ENCODE results near the gene CRIM1. TPM values are rescaled to one million over a fixed set of nuclear protein-coding genes. Genes with fewer than 3 reads are reported as not detected.

Gene CRIM1
- total RNA-seq, 1 experiment from 2014 or later, result 133 TPM

GRCh38 chr2:36427790-36428243 lies 72.2 kb downstream of the CRIM1 start:
- intact Hi-C loops (cut with micrococcal nuclease; ENCODE audit: unreplicated experiment), result no loop called here
- no TSS peak for BruUV-seq (replicated peaks)
- peaks cover 11% of the 10 kb centered on the region; the same call in 1 of the 2 replicates for H3K4me1 ChIP-seq (replicated peaks; ENCODE audit: insufficient read depth)
- peak overlapping the region; percentile 31; the same call in 1 of the 2 replicates for H3K27ac ChIP-seq
- no peak overlapping the region for H2AFZ ChIP-seq
- H3K9me3 ChIP-seq (ENCODE audit: insufficient read depth, low read depth), result no peaks in the 10 kb centered on the region
- H3K9me2 ChIP-seq (ENCODE audit: insufficient read depth), result no peaks in the 10 kb centered on the region
- no peak overlapping the region for H3K4me2 ChIP-seq
- H4K20me1 ChIP-seq (ENCODE audit: insufficient read depth), result no peaks in the 10 kb centered on the region
- peaks cover 7% of the 10 kb centered on the region; the same call in 1 of the 2 replicates for H3F3A ChIP-seq (ENCODE audit: insufficient read depth, low read depth)
- ChIA-PET POLR2A (ENCODE audit: unreplicated experiment) (interaction anchor here (0.6 kb wide), 1 partner anchor 61 kb away, joined by 4 read pairs; no protein-coding TSS in a partner anchor), CTCF (no interaction called here)
- no peak overlapping the region for H3K4me3 ChIP-seq
- TF ChIP-seq EZH2 (IDR thresholded peaks at IDR 0.05; ENCODE audit: low read depth) (no peak), CTCF (conservative IDR thresholded peaks at IDR 0.05) (no peak)
- H3K79me2 ChIP-seq (ENCODE audit: low read depth), result peaks cover 71% of the 10 kb centered on the region
- no peaks in the 10 kb centered on the region for H3K27me3 ChIP-seq (ENCODE audit: insufficient read depth, low read depth)
- peak in 1 of 2 experiments; percentile 67 for DNase-seq
- no peaks in the 10 kb centered on the region for H3K36me3 ChIP-seq (ENCODE audit: low read depth)

DNA sequence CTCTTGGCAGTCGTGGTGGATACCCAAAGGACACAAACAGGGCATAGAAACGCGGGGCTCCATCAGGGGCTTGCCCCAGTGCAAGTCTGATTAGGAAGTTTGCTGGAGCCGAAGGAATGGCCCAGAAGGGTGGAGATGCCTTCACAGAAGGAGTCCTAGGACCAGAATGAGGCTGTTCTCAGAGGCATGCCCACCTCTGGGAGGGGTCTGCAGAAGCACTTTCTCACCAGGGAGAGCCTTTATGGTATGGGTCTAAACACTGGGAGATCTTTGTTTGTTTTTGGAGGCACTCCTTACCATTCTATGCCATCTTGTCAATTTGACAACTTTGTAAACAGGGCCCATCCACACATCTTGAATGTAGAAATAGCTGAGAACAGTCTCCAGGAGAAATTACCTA lies 75.0 kb downstream of the CRIM1 start:
- H3K79me2 ChIP-seq (ENCODE audit: low read depth), result peaks cover 71% of the 10 kb centered on the region
- H2AFZ ChIP-seq, result no peak overlapping the region
- no peaks in the 10 kb centered on the region for H3K9me3 ChIP-seq (ENCODE audit: insufficient read depth, low read depth)
- H3K9me2 ChIP-seq (ENCODE audit: insufficient read depth), result no peaks in the 10 kb centered on the region
- H3K36me3 ChIP-seq (ENCODE audit: low read depth), result no peaks in the 10 kb centered on the region
- intact Hi-C loops (cut with micrococcal nuclease; ENCODE audit: unreplicated experiment), result no loop called here
- ChIA-PET CTCF (no interaction called here), POLR2A (ENCODE audit: unreplicated experiment) (no interaction called here)
- BruUV-seq (replicated peaks), result no TSS peak
- H3K4me3 ChIP-seq, result no peak overlapping the region
- TF ChIP-seq EZH2 (IDR thresholded peaks at IDR 0.05; ENCODE audit: low read depth), result no peak
- TF ChIP-seq CTCF (conservative IDR thresholded peaks at IDR 0.05), result no peak
- H3K27ac ChIP-seq, result no peak overlapping the region
- no peak for DNase-seq
- peaks cover 16% of the 10 kb centered on the region; the same call in 1 of the 2 replicates for H3F3A ChIP-seq (ENCODE audit: insufficient read depth, low read depth)
- no peak overlapping the region for H3K4me2 ChIP-seq
- peaks cover 11% of the 10 kb centered on the region; the same call in 1 of the 2 replicates for H3K4me1 ChIP-seq (replicated peaks; ENCODE audit: insufficient read depth)
- H4K20me1 ChIP-seq (ENCODE audit: insufficient read depth), result no peaks in the 10 kb centered on the region
- no peaks in the 10 kb centered on the region for H3K27me3 ChIP-seq (ENCODE audit: insufficient read depth, low read depth)

GRCh38 chr2:36432479-36432878 lies 76.9 kb downstream of the CRIM1 start:
- TF ChIP-seq CTCF (conservative IDR thresholded peaks at IDR 0.05), result no peak
- no peak for TF ChIP-seq EZH2 (IDR thresholded peaks at IDR 0.05; ENCODE audit: low read depth)
- Histone ChIP-seq H3K27ac (no peak overlapping the region), H3K4me3 (no peak overlapping the region), H3K27me3 (ENCODE audit: insufficient read depth, low read depth) (no peaks in the 10 kb centered on the region), H3K4me1 (replicated peaks; ENCODE audit: insufficient read depth) (peaks cover 11% of the 10 kb centered on the region), H3K4me2 (no peak overlapping the region), H3K9me3 (ENCODE audit: insufficient read depth, low read depth) (no peaks in the 10 kb centered on the region), H4K20me1 (ENCODE audit: insufficient read depth) (no peaks in the 10 kb centered on the region), H3F3A (ENCODE audit: insufficient read depth, low read depth) (peaks cover 20% of the 10 kb centered on the region; the same call in 1 of the 2 replicates), H3K79me2 (ENCODE audit: low read depth) (peaks cover 70% of the 10 kb centered on the region), H3K36me3 (ENCODE audit: low read depth) (no peaks in the 10 kb centered on the region), H3K9me2 (ENCODE audit: insufficient read depth) (no peaks in the 10 kb centered on the region), H2AFZ (no peak overlapping the region)
- CTCF ChIA-PET, result no interaction called here
- intact Hi-C loops (cut with micrococcal nuclease; ENCODE audit: unreplicated experiment), result no loop called here
- POLR2A ChIA-PET (ENCODE audit: unreplicated experiment), result interaction anchor here (0.6 kb wide), 1 partner anchor 29 kb away, joined by 3 read pairs; no protein-coding TSS in a partner anchor
- BruUV-seq (replicated peaks), result no TSS peak
- no peak for DNase-seq

All from PC-9 (cell line).